Uterus (tissue), 4 donors: Measurements from ENCODE around the gene DENND1A. TPM values are rescaled to one million over a fixed set of nuclear protein-coding genes. Genes with fewer than 3 reads are reported as not detected.

Source experiments
- DNase-seq, 2 donors: peaks; one replicate each; pipeline ENCODE4 v3.0.0-alpha.2; 2019 to 2020
- H3K27ac ChIP-seq, 2 donors: fragments of 200-600 bp; sonication (generic); 1 replicate in 1 of 2; 2 replicates in 1 of 2; pipeline ENCODE4 v1.5.1; 2016 to 2018
- H3K27me3 ChIP-seq, 2 donors: fragments of 200-600 bp; sonication (generic); one replicate each; pipeline ENCODE4 v1.5.1; 2018 to 2019; ENCODE audit warnings: control low read depth in 1 of 2
- H3K36me3 ChIP-seq, 2 donors: fragments of 200-600 bp; sonication (generic); one replicate each; pipeline ENCODE4 v1.5.1; 2019; ENCODE audit warnings: control low read depth in 1 of 2
- H3K4me1 ChIP-seq, 2 donors: fragments of 200-600 bp; sonication (generic); one replicate each; pipeline ENCODE4 v1.5.1; 2018 to 2019; ENCODE audit warnings: control low read depth in 1 of 2
- H3K4me3 ChIP-seq, 2 donors: fragments of 200-600 bp; sonication (generic); 1 replicate in 1 of 2; 2 replicates in 1 of 2; pipeline ENCODE4 v1.5.1; 2018 to 2019; ENCODE audit warnings: mild to moderate bottlenecking in 1 of 2
- H3K9me3 ChIP-seq, 2 donors: fragments of 200-600 bp; sonication (generic); one replicate each; pipeline ENCODE4 v1.5.1; 2019; ENCODE audit warnings: control low read depth in 1 of 2
- CTCF ChIP-seq, 4 experiments: fragments of 200-600 bp in 2 of 4; fragments of 450-650 bp in 2 of 4; sonication (generic) in 2 of 4; IDR thresholded peaks; one replicate each; pipeline ENCODE4 v1.5.1; 2016 to 2019; ENCODE audit warnings: antibody characterized with exemption in 4 of 4, mild to moderate bottlenecking in 2 of 4, moderate library complexity in 1 of 4
- POLR2A ChIP-seq, 2 donors: fragments of 450-650 bp; IDR thresholded peaks; one replicate each; pipeline ENCODE4 v1.6.1; 2016; ENCODE audit warnings: antibody characterized with exemption in 2 of 2, mild to moderate bottlenecking in 1 of 2, moderate library complexity in 1 of 2
- intact Hi-C: fragments of 100-400 bp; cut with DNase I; formaldehyde crosslinking; loops from one replicate; pipeline ENCODE4 v1.15.1; 2023; ENCODE audit warnings: low total_unique reads
- total RNA-seq, 4 donors: library from RNA; depleted of rRNA in 3 of 4; stranded (reverse); fragments of >200 nt in 3 of 4; gene quantifications; one replicate each; pipeline versions ENCODE4 v1.1.0 to v1.2.4, GENCODE V29; 2014 to 2023
- donor health status: DM: yes; HTN: yes; CAD: no.

The DENND1A gene
- total RNA-seq, 4 donors from 2014 or later = 10.8 to 34.5 (median 22.6) TPM

GRCh38 chr9:123457583-123457982, 472.3 kb downstream of the DENND1A start:
- Histone ChIP-seq H3K27ac (no peak overlapping the region), H3K36me3 (no peaks in the 10 kb centered on the region), H3K9me3 (no peaks in the 10 kb centered on the region), H3K4me3 (no peak overlapping the region), H3K27me3 (no peaks in the 10 kb centered on the region), H3K4me1 (no peaks in the 10 kb centered on the region)
- TF ChIP-seq CTCF (IDR thresholded peaks at IDR 0.05) (no peak), POLR2A (IDR thresholded peaks at IDR 0.05) (no peak)
- intact Hi-C loops = no loop called here
- no peak for DNase-seq

- TF ChIP-seq POLR2A (IDR thresholded peaks at IDR 0.05) = no peak
- TF ChIP-seq CTCF (IDR thresholded peaks at IDR 0.05) = no peak
- DNase-seq = no peak
- H3K4me1 ChIP-seq = no peaks in the 10 kb centered on the region
- H3K27ac ChIP-seq = no peak overlapping the region
- no peaks in the 10 kb centered on the region for H3K36me3 ChIP-seq
- intact Hi-C loops = no loop called here
- H3K27me3 ChIP-seq = no peaks in the 10 kb centered on the region
- H3K9me3 ChIP-seq = no peaks in the 10 kb centered on the region
- no peak overlapping the region for H3K4me3 ChIP-seq
Observed at GRCh38 chr9:123456011-123456410, 473.9 kb downstream of the DENND1A start.

GRCh38 chr9:123455187-123455586, 474.7 kb downstream of the DENND1A start:
- no peak for DNase-seq
- H3K27me3 ChIP-seq = no peaks in the 10 kb centered on the region
- intact Hi-C loops = no loop called here
- H3K4me3 ChIP-seq = no peak overlapping the region
- no peaks in the 10 kb centered on the region for H3K4me1 ChIP-seq
- no peaks in the 10 kb centered on the region for H3K9me3 ChIP-seq
- H3K36me3 ChIP-seq = no peaks in the 10 kb centered on the region
- no peak for TF ChIP-seq POLR2A (IDR thresholded peaks at IDR 0.05)
- no peak for TF ChIP-seq CTCF (IDR thresholded peaks at IDR 0.05)
- no peak overlapping the region for H3K27ac ChIP-seq

GRCh38 chr9:123454361-123454760, 475.6 kb downstream of the DENND1A start:
- H3K27me3 ChIP-seq = no peaks in the 10 kb centered on the region
- no peaks in the 10 kb centered on the region for H3K4me1 ChIP-seq
- H3K36me3 ChIP-seq = no peaks in the 10 kb centered on the region
- TF ChIP-seq CTCF (IDR thresholded peaks at IDR 0.05) (no peak), POLR2A (IDR thresholded peaks at IDR 0.05) (no peak)
- H3K9me3 ChIP-seq = no peaks in the 10 kb centered on the region
- no peak overlapping the region for H3K4me3 ChIP-seq
- no peak overlapping the region for H3K27ac ChIP-seq
- DNase-seq = no peak
- intact Hi-C loops = no loop called here

GRCh38 chr9:123453831-123454321, 476.1 kb downstream of the DENND1A start:
- Histone ChIP-seq H3K27me3 (no peaks in the 10 kb centered on the region), H3K27ac (no peak overlapping the region), H3K9me3 (no peaks in the 10 kb centered on the region), H3K4me1 (no peaks in the 10 kb centered on the region), H3K4me3 (no peak overlapping the region), H3K36me3 (no peaks in the 10 kb centered on the region)
- no peak for DNase-seq
- TF ChIP-seq POLR2A (IDR thresholded peaks at IDR 0.05) (no peak), CTCF (IDR thresholded peaks at IDR 0.05) (no peak)
- intact Hi-C loops = no loop called here
